Thoracic aorta (tissue), 2 donors: ENCODE results near the gene TNRC6B. TPM values are rescaled to one million over a fixed set of nuclear protein-coding genes. Genes with fewer than 3 reads are reported as not detected.
"Not testable (repeated sequence)": the region's sequence is repeated elsewhere in the genome, so short reads cannot be mapped to it uniquely, and the experiment has no call there.

Source experiments
- ATAC-seq: fragments of 150-250 bp; one replicate; pipeline ENCODE4 v1.8.0; 2017; ENCODE audit warnings: low read depth; ENCODE audit not compliant: insufficient number of reproducible peaks, low FRiP score
- DNase-seq: peaks from one replicate; pipeline ENCODE4 v3.0.0-alpha.2; 2020; ENCODE audit warnings: low spot score
- H3K27ac ChIP-seq, 2 donors: fragments of 200-600 bp; sonication (generic); 1 replicate in 1 of 2; 2 replicates in 1 of 2; pipeline ENCODE4 v1.5.1; 2016; ENCODE audit warnings: mild to moderate bottlenecking in 2 of 2, moderate library complexity in 2 of 2
- H3K27me3 ChIP-seq: fragments of 200-600 bp; sonication (generic); replicated peaks from 2 replicates; pipeline ENCODE4 v1.6.0; 2016; ENCODE audit warnings: mild to moderate bottlenecking; ENCODE audit not compliant: insufficient read depth
- H3K36me3 ChIP-seq: fragments of 200-600 bp; sonication (generic); one replicate; pipeline ENCODE4 v1.5.1; 2016
- H3K4me1 ChIP-seq, 2 donors: fragments of 200-600 bp; sonication (generic); 1 replicate in 1 of 2; 2 replicates in 1 of 2; pipeline versions ENCODE4 v1.5.1 to v1.6.0; 2016; ENCODE audit warnings: low read depth in 2 of 2, mild to moderate bottlenecking in 1 of 2; ENCODE audit not compliant: control insufficient read depth in 1 of 2
- H3K4me3 ChIP-seq: fragments of 200-600 bp; sonication (generic); 2 replicates; pipeline ENCODE4 v1.5.1; 2016; ENCODE audit warnings: mild to moderate bottlenecking
- H3K9me3 ChIP-seq: fragments of 200-600 bp; sonication (generic); 2 replicates; pipeline ENCODE4 v1.5.1; 2016
- total RNA-seq, 2 donors: library from RNA; depleted of rRNA; stranded (reverse); fragments of >200 nt; gene quantifications; one replicate each; pipeline versions ENCODE4 v1.1.0 to v1.2.3, GENCODE V29; 2016
- TF ChIP-seq, protein P1 (sequence below): fragments of 200-600 bp; sonication (generic); IDR thresholded peaks from one replicate; pipeline ENCODE4 v1.5.1; 2019; ENCODE audit warnings: antibody characterized with exemption

TNRC6B gene
- total RNA-seq, 2 donors from 2014 or later: 58.5 to 98.0 TPM

GRCh38 chr22:40310081-40310767 lies 132.5 kb downstream of the TNRC6B start:
- Histone ChIP-seq H3K36me3 (peaks cover 45% of the 10 kb centered on the region), H3K4me1 (peaks cover 7 to 18% of the 10 kb centered on the region in 2 donors), H3K4me3 (peak overlapping the region; percentile 49), H3K9me3 (no peaks in the 10 kb centered on the region), H3K27me3 (no peaks in the 10 kb centered on the region), H3K27ac (peak overlapping the region; percentile 18 to 66)
- TF ChIP-seq, protein P1, sequence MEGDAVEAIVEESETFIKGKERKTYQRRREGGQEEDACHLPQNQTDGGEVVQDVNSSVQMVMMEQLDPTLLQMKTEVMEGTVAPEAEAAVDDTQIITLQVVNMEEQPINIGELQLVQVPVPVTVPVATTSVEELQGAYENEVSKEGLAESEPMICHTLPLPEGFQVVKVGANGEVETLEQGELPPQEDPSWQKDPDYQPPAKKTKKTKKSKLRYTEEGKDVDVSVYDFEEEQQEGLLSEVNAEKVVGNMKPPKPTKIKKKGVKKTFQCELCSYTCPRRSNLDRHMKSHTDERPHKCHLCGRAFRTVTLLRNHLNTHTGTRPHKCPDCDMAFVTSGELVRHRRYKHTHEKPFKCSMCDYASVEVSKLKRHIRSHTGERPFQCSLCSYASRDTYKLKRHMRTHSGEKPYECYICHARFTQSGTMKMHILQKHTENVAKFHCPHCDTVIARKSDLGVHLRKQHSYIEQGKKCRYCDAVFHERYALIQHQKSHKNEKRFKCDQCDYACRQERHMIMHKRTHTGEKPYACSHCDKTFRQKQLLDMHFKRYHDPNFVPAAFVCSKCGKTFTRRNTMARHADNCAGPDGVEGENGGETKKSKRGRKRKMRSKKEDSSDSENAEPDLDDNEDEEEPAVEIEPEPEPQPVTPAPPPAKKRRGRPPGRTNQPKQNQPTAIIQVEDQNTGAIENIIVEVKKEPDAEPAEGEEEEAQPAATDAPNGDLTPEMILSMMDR: no peak
- DNase-seq: no peak
- ATAC-seq: no peak

DNA sequence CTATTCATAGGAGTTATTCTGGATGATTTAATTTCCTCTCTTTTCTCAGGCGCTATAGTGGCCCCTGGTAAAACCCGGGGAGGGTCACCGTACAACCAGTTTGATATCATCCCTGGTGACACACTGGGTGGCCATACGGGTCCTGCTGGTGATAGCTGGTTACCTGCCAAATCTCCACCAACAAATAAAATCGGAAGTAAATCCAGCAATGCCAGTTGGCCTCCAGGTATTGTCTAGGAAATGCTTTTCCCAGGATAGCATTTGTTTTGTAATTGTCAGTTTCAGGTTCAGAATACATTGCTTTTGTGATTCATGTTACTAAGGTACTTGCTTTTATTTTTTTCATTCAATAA lies 133.0 kb downstream of the TNRC6B start:
- Histone ChIP-seq H3K27ac (peak overlapping the region; percentile 18 to 66), H3K27me3 (no peaks in the 10 kb centered on the region), H3K4me3 (peak overlapping the region; percentile 49), H3K4me1 (peaks cover 7 to 18% of the 10 kb centered on the region in 2 donors), H3K9me3 (no peaks in the 10 kb centered on the region), H3K36me3 (peaks cover 49% of the 10 kb centered on the region)
- DNase-seq (no peak), ATAC-seq (no peak)
- TF ChIP-seq, protein P1: no peak

DNA sequence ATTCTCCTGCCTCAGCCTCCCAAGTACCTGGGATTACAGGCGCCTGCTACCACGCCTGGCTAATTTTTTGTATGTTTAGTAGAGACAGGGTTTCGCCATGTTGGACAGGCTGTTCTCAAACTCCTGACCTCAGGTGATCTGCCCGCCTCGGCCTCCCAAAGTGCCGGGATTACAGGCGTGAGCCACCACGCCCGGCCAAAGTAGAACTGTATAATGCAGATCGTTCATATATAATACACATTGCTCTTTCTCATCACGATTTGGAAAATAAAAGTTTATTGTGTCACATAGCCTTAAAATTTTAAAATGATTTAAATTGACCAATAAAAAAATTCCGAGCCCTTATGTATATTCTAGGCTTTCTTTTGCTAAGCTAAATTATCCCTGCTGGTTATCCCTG lies 133.9 kb downstream of the TNRC6B start:
- H3K9me3 ChIP-seq, ATAC-seq, H3K4me3 ChIP-seq, H3K27me3 ChIP-seq, DNase-seq, H3K27ac ChIP-seq: not testable (repeated sequence)
- Histone ChIP-seq H3K4me1 (peaks cover 7 to 18% of the 10 kb centered on the region in 2 donors), H3K36me3 (peaks cover 55% of the 10 kb centered on the region)

DNA sequence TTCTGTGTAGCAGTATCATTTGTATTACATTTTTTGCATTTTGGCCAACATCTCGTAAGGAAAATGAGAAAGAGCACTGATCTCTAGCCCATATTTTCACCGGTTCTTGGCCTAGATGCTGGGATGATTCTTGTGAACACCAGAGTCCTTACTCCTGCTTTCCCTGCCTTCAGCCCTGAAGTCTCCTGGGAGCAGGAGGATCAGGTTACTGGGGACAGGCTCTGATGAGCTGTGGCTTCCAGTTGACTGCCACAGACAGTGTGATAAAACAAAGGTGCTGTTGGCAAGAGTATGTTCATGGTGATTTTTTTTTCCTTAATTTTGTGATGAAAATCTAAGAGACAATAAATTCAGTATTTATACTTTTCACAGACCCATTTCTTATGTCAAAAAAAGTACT lies 134.3 kb downstream of the TNRC6B start:
- peaks cover 7 to 18% of the 10 kb centered on the region in 2 donors for H3K4me1 ChIP-seq
- no peak for DNase-seq
- no peaks in the 10 kb centered on the region for H3K27me3 ChIP-seq
- peaks cover 56% of the 10 kb centered on the region for H3K36me3 ChIP-seq
- H3K9me3 ChIP-seq: no peaks in the 10 kb centered on the region
- no peak for ATAC-seq
- H3K27ac ChIP-seq: no peak overlapping the region
- H3K4me3 ChIP-seq: no peak overlapping the region
- TF ChIP-seq, protein P1: no peak

DNA sequence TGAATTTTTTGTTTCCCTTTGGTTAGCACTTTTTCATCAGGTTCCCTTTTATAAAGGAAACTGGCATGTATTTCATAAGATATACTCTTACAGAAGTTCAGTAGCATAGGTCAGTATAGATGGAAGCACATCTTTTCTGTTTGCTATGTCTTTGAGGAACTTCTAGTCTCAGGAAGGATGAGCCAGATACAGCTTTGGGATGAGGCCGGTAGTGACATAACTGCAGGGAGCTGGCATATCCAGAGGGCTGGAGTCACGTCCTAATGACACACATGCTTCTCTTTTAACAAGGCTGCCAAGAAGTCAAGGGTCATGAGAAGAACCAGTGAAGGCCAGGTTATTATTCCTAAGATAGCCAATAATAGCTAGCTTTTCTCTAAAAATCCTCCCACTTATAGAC lies 135.3 kb downstream of the TNRC6B start:
- Histone ChIP-seq H3K4me1 (peaks cover 7 to 18% of the 10 kb centered on the region in 2 donors), H3K27ac (no peak overlapping the region), H3K4me3 (no peak overlapping the region), H3K27me3 (no peaks in the 10 kb centered on the region), H3K36me3 (peaks cover 60% of the 10 kb centered on the region), H3K9me3 (no peaks in the 10 kb centered on the region)
- DNase-seq (no peak), ATAC-seq (no peak)
- TF ChIP-seq, protein P1: no peak

GRCh38 chr22:40314041-40314440 lies 136.3 kb downstream of the TNRC6B start:
- DNase-seq: no peak
- no peak overlapping the region for H3K4me3 ChIP-seq
- no peak for ATAC-seq
- TF ChIP-seq, protein P1: no peak
- no peaks in the 10 kb centered on the region for H3K27me3 ChIP-seq
- H3K36me3 ChIP-seq: peaks cover 54% of the 10 kb centered on the region
- no peaks in the 10 kb centered on the region for H3K9me3 ChIP-seq
- H3K4me1 ChIP-seq: peaks cover 7 to 17% of the 10 kb centered on the region in 2 donors
- no peak overlapping the region for H3K27ac ChIP-seq
